ENCODE results near the gene MSI2.

Gene MSI2

GRCh38 chr17:57255776-57256681, at the start of gene MSI2:
MSI2 (plus strand) TSS chr17:57256523; CDS start chr17:57256743, 220 bp downstream.
- ATAC-seq, result peak; percentile 81
- TF ChIP-seq OSR1 (CRISPR knock-in tag; IDR thresholded peaks at IDR 0.05), result no peak
- TF ChIP-seq ZNF70 (CRISPR knock-in tag; IDR thresholded peaks at IDR 0.05), result no peak
- TF ChIP-seq TCF4 (CRISPR knock-in tag; IDR thresholded peaks at IDR 0.05; ENCODE audit: borderline replicate concordance), result no peak
- TF ChIP-seq BACH2 (CRISPR knock-in tag; IDR thresholded peaks at IDR 0.05; ENCODE audit: borderline replicate concordance), result no peak
- no peak for TF ChIP-seq ZC3H10 (CRISPR knock-in tag; IDR thresholded peaks at IDR 0.05)
- TF ChIP-seq CREB5 (CRISPR knock-in tag; IDR thresholded peaks at IDR 0.05; ENCODE audit: low read depth), result no peak
- no peak for TF ChIP-seq CSRNP3 (CRISPR knock-in tag; IDR thresholded peaks at IDR 0.05)
- no peak for TF ChIP-seq TOX (CRISPR knock-in tag; IDR thresholded peaks at IDR 0.05; ENCODE audit: borderline replicate concordance)
- no peak for TF ChIP-seq ISL1 (CRISPR knock-in tag; IDR thresholded peaks at IDR 0.05)
- TF ChIP-seq CSDC2 (CRISPR knock-in tag; IDR thresholded peaks at IDR 0.05), result no peak
- no peak for TF ChIP-seq SNAI2 (CRISPR knock-in tag; IDR thresholded peaks at IDR 0.05)
- no peak for TF ChIP-seq ARNTL (CRISPR knock-in tag; IDR thresholded peaks at IDR 0.05; ENCODE audit: borderline replicate concordance, low read depth)
- no peak for TF ChIP-seq ZNF8 (CRISPR knock-in tag; IDR thresholded peaks at IDR 0.05)
- no peak for TF ChIP-seq ZFP3 (CRISPR knock-in tag; IDR thresholded peaks at IDR 0.05)
- TF ChIP-seq TSHZ2 (CRISPR knock-in tag; IDR thresholded peaks at IDR 0.05), result no peak
- no peak for TF ChIP-seq RARB (CRISPR knock-in tag; IDR thresholded peaks at IDR 0.05)

GRCh38 chr17:57206928-57207327, 49.4 kb upstream of the MSI2 start:
- ATAC-seq, result no peak
- no peak for TF ChIP-seq CSRNP3 (CRISPR knock-in tag; IDR thresholded peaks at IDR 0.05)
- peak; percentile 92 for TF ChIP-seq ZNF8 (CRISPR knock-in tag; IDR thresholded peaks at IDR 0.05)

- no peak for ATAC-seq
- no peak for TF ChIP-seq ZNF565 (CRISPR knock-in tag; conservative IDR thresholded peaks at IDR 0.05; ENCODE audit: low read depth)
- TF ChIP-seq TOX (CRISPR knock-in tag; IDR thresholded peaks at IDR 0.05; ENCODE audit: borderline replicate concordance), result no peak
- TF ChIP-seq ZNF70 (CRISPR knock-in tag; IDR thresholded peaks at IDR 0.05), result no peak
- no peak for TF ChIP-seq RARB (CRISPR knock-in tag; IDR thresholded peaks at IDR 0.05)
- TF ChIP-seq ISL1 (CRISPR knock-in tag; IDR thresholded peaks at IDR 0.05), result no peak
- TF ChIP-seq CREB5 (CRISPR knock-in tag; IDR thresholded peaks at IDR 0.05; ENCODE audit: low read depth), result no peak
- no peak for TF ChIP-seq POU6F1 (CRISPR knock-in tag; IDR thresholded peaks at IDR 0.05; ENCODE audit: borderline replicate concordance, low read depth)
- no peak for TF ChIP-seq ZNF8 (CRISPR knock-in tag; IDR thresholded peaks at IDR 0.05)
- no peak for TF ChIP-seq PPARA (CRISPR knock-in tag; IDR thresholded peaks at IDR 0.05; ENCODE audit: borderline replicate concordance)
- TF ChIP-seq ESRRG (CRISPR knock-in tag; IDR thresholded peaks at IDR 0.05), result no peak
Observed at GRCh38 chr17:57207396-57207795, 48.9 kb upstream of the MSI2 start.
